ENCODE results near the gene CNKSR1. TPM values are rescaled to one million over a fixed set of nuclear protein-coding genes. Genes with fewer than 3 reads are reported as not detected.

The CNKSR1 gene
- polyA plus RNA-seq, 6 donors from 2014 or later = 0.44 to 0.57 (median 0.49) TPM; not detected in 3

GRCh38 chr1:26184086-26184485 lies 6.8 kb downstream of the CNKSR1 start:
- DNase-seq (no peak), ATAC-seq (ENCODE audit: low read depth in 2 of 2) (no peak)
- Mint-ChIP-seq H3K4me3 (no peak overlapping the region), H3K9me3 (no peaks in the 10 kb centered on the region), H3K27me3 (no peaks in the 10 kb centered on the region), H3K36me3 (no peaks in the 10 kb centered on the region), H3K4me1 (no peaks in the 10 kb centered on the region), H3K27ac (no peak overlapping the region)

DNA sequence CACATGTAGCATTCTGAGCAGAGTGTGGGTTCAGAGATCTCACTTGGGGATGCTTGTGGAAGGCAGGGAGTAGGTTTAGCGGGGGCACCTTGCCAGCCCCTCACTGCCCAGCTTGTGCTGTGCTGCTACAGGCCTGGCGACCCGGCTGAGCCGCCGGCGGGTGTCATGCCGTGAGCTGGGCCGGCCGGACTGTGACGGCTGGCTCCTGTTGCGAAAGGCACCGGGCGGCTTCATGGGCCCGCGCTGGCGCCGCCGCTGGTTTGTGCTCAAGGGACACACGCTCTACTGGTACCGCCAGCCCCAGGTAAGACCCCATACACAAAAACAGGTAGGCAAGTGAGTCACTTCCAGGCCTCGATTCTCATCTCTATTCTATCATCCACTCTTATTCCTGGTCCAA lies 7.6 kb downstream of the CNKSR1 start:
- H3K4me3 Mint-ChIP-seq = no peak overlapping the region
- H3K27ac Mint-ChIP-seq = no peak overlapping the region
- ATAC-seq (ENCODE audit: low read depth in 2 of 2) = no peak
- no peaks in the 10 kb centered on the region for H3K36me3 Mint-ChIP-seq
- no peaks in the 10 kb centered on the region for H3K9me3 Mint-ChIP-seq
- no peaks in the 10 kb centered on the region for H3K4me1 Mint-ChIP-seq
- no peak for DNase-seq
- H3K27me3 Mint-ChIP-seq = no peaks in the 10 kb centered on the region

- ATAC-seq (ENCODE audit: low read depth in 2 of 2) = no peak
- no peak for DNase-seq
- H3K27me3 Mint-ChIP-seq = no peaks in the 10 kb centered on the region
- no peaks in the 10 kb centered on the region for H3K36me3 Mint-ChIP-seq
- H3K4me3 Mint-ChIP-seq = no peak overlapping the region
- no peak overlapping the region for H3K27ac Mint-ChIP-seq
- no peaks in the 10 kb centered on the region for H3K9me3 Mint-ChIP-seq
- H3K4me1 Mint-ChIP-seq = no peaks in the 10 kb centered on the region
These were observed 10.6 kb downstream of the CNKSR1 start for GRCh38 chr1:26187882-26188281.

DNA sequence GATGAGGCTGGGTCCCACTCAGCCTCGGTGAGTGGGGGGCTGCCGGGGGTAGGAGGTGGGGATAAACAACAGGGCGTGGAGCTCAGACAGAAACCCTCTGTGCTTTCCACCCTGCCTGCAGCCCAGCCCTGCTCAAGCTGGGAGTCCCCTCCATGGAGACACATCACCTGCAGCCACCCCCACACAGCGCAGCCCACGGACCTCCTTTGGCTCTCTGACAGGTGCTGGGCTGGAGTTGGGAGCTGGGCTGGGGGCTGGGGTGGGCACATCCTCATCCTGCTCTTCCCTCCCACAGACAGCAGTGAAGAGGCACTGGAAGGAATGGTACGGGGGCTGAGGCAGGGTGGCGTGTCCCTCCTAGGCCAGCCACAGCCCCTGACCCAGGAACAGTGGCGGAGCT lies 11.2 kb downstream of the CNKSR1 start:
- DNase-seq = no peak
- H3K27ac Mint-ChIP-seq = no peak overlapping the region

DNA sequence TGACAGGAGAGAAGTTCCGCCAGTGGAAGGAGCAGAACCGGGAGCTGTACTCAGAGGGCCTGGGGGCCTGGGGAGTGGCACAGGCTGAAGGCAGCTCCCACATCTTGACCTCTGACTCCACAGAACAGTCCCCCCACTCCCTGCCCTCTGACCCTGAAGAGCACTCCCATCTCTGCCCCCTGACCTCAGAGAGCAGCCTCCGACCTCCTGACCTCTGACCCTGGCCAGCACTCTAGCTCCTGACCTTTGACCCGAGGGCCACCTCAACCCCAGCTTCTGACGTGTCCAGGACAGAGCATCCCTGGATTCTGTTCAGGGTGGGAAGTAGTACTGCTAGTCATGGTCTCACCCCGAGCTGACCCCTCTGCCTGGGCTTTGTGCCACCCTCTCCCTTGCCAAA lies 12.0 kb downstream of the CNKSR1 start:
- no peaks in the 10 kb centered on the region for H3K36me3 Mint-ChIP-seq
- H3K27me3 Mint-ChIP-seq = no peaks in the 10 kb centered on the region
- H3K4me3 Mint-ChIP-seq = peak overlapping the region in 1 of 8 donors; percentile 29
- H3K9me3 Mint-ChIP-seq = no peaks in the 10 kb centered on the region
- no peak for DNase-seq
- no peak for ATAC-seq (ENCODE audit: low read depth in 2 of 2)
- H3K4me1 Mint-ChIP-seq = no peaks in the 10 kb centered on the region
- H3K27ac Mint-ChIP-seq = peak overlapping the region in 2 of 6 donors; percentile 34 to 67

More for the DNA sequence above, 11.2 kb downstream of the CNKSR1 start:
- H3K4me3 Mint-ChIP-seq = no peak overlapping the region
- no peaks in the 10 kb centered on the region for H3K36me3 Mint-ChIP-seq
- no peak for ATAC-seq (ENCODE audit: low read depth in 2 of 2)
- no peaks in the 10 kb centered on the region for H3K9me3 Mint-ChIP-seq
- no peaks in the 10 kb centered on the region for H3K27me3 Mint-ChIP-seq
- H3K4me1 Mint-ChIP-seq = no peaks in the 10 kb centered on the region

DNA sequence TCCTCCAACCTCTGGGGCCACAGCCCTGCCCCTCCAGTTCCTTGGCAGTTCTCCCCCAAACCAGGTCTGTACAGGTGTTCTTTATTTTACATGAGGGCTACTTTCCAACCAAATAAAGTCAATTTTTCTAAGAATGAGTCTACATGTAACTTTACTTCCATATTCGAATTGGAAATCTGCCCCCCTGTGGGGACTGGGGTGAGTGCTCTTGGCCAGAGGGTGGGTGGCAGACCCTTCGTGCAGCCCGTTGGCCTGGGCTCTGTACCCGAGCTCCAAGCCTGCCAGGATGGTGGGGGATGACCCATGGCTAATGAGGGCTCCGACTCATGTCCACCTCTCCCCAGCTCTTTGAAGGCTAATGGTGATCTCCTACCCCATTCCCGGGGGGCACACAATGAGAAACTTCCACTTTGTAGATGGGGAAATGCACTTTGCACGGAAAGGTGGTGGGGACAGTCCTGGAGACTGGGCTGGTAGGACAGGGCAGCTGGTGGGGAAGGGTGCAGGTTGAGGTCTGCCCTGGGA lies 12.5 kb downstream of the CNKSR1 start:
- no peaks in the 10 kb centered on the region for H3K36me3 Mint-ChIP-seq
- no peaks in the 10 kb centered on the region for H3K9me3 Mint-ChIP-seq
- no peak for DNase-seq
- H3K27me3 Mint-ChIP-seq = no peaks in the 10 kb centered on the region
- peak overlapping the region in 1 of 6 donors; percentile 34 for H3K27ac Mint-ChIP-seq
- no peak for ATAC-seq (ENCODE audit: low read depth in 2 of 2)
- H3K4me3 Mint-ChIP-seq = no peak overlapping the region
- H3K4me1 Mint-ChIP-seq = no peaks in the 10 kb centered on the region

- Mint-ChIP-seq H3K4me3 (peak within 1 kb of the TSS in 1 of 8 donors; percentile 29), H3K27ac (peak within 1 kb of the TSS in 2 of 6 donors; percentile 34 to 67), H3K27me3 (no peaks in the 10 kb centered on the region), H3K4me1 (no peaks in the 10 kb centered on the region), H3K9me3 (no peaks in the 10 kb centered on the region), H3K36me3 (no peaks in the 10 kb centered on the region)
- ATAC-seq (ENCODE audit: low read depth in 2 of 2) = no peak
- no peak for DNase-seq
These were observed 13.2 kb downstream of the CNKSR1 start, which contains the start of gene CATSPER4 for GRCh38 chr1:26190373-26190987. CATSPER4 (plus strand) TSS chr1:26190602; CDS start chr1:26190628, 26 bp downstream.

DNA sequence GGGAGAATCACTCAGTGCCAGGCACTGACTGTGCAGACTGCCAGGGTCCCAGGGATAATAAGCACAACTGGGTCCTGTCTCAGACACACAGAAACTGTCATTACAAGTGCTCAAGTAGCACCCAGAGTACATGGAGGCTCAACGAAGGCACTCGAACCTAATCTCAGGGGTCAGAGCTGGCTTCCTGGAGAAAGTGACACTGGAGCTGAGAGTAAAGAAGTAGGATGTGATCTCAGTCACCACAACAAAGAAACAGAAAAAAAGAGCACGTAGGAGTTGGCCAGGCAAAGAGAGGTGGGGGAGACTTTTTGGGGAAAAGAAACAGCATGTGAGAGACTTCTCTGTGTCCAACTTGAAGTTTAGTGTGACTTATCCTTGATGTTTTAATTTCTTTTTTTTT lies 14.4 kb downstream of the CNKSR1 start:
- H3K4me3 Mint-ChIP-seq = peak overlapping the region in 1 of 8 donors; percentile 22
- H3K9me3 Mint-ChIP-seq = no peaks in the 10 kb centered on the region
- no peaks in the 10 kb centered on the region for H3K36me3 Mint-ChIP-seq
- H3K4me1 Mint-ChIP-seq = no peaks in the 10 kb centered on the region
- H3K27ac Mint-ChIP-seq = no peak overlapping the region
- no peaks in the 10 kb centered on the region for H3K27me3 Mint-ChIP-seq
- DNase-seq (no peak), ATAC-seq (ENCODE audit: low read depth in 2 of 2) (no peak)

DNA sequence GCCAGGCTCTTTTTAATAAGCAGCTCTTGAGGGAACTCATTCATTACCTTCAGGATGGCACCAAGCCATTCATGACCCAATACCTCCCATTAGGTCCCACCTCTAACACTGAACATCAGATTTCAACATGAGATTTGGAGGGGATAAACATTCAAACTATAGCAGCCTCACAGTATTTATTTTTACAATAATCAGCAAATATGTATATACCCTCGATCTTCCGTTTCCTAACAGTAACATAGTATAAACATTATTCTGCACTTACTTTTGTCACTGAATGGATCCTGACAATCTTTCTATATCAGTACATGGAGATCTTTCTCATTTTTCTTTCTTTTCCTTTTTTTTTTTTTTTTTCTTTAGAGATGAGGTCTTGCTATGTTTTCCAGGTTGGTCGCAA lies 18.5 kb downstream of the CNKSR1 start:
- H3K4me1 Mint-ChIP-seq = peaks cover 0 to 2% (median 0%) of the 10 kb centered on the region in 3 donors
- H3K36me3 Mint-ChIP-seq = no peaks in the 10 kb centered on the region
- peaks cover 0 to 11% (median 6%) of the 10 kb centered on the region in 3 donors for H3K27me3 Mint-ChIP-seq
- DNase-seq (no peak), ATAC-seq (ENCODE audit: low read depth in 2 of 2) (no peak)
- H3K27ac Mint-ChIP-seq = no peak overlapping the region
- H3K9me3 Mint-ChIP-seq = no peaks in the 10 kb centered on the region
- no peak overlapping the region for H3K4me3 Mint-ChIP-seq

GRCh38 chr1:26197301-26197700 lies 20.0 kb downstream of the CNKSR1 start:
- Mint-ChIP-seq H3K4me3 (no peak overlapping the region), H3K27ac (no peak overlapping the region), H3K27me3 (peaks cover 0 to 19% (median 14%) of the 10 kb centered on the region in 3 donors), H3K36me3 (no peaks in the 10 kb centered on the region), H3K4me1 (peaks cover 0 to 4% (median 4%) of the 10 kb centered on the region in 3 donors), H3K9me3 (no peaks in the 10 kb centered on the region)
- DNase-seq = no peak
- ATAC-seq (ENCODE audit: low read depth in 2 of 2) = no peak

GRCh38 chr1:26197813-26198212 lies 20.5 kb downstream of the CNKSR1 start:
- H3K4me1 Mint-ChIP-seq = peaks cover 0 to 4% (median 4%) of the 10 kb centered on the region in 3 donors
- no peaks in the 10 kb centered on the region for H3K36me3 Mint-ChIP-seq
- ATAC-seq (ENCODE audit: low read depth in 2 of 2) (no peak), DNase-seq (no peak)
- peaks cover 0 to 19% (median 17%) of the 10 kb centered on the region in 3 donors for H3K27me3 Mint-ChIP-seq
- no peaks in the 10 kb centered on the region for H3K9me3 Mint-ChIP-seq
- H3K4me3 Mint-ChIP-seq = no peak overlapping the region
- H3K27ac Mint-ChIP-seq = no peak overlapping the region

DNA sequence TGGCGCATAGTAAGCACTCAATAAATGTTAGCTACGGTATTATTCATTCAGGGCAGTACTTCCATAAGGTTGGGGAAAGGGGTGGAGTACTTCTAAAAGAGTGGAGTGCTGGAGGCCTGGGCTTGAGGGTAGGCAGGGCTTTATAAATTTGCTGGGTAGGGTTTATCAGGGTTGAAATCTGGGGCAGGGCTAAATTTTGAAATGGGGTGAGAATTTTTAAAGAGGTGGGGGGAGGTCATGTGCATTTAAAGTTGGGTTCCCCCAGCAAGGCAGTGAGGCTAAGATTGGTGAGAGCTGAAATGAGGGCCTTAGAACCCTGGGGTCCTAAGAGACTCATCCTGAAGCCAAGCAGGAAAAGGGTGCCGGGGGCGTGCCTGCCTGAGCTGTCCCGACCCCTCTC lies 23.1 kb downstream of the CNKSR1 start:
- H3K4me1 Mint-ChIP-seq = peaks cover 0 to 4% (median 4%) of the 10 kb centered on the region in 3 donors
- no peaks in the 10 kb centered on the region for H3K9me3 Mint-ChIP-seq
- DNase-seq (no peak), ATAC-seq (ENCODE audit: low read depth in 2 of 2) (no peak)
- H3K36me3 Mint-ChIP-seq = no peaks in the 10 kb centered on the region
- peaks cover 4 to 30% (median 19%) of the 10 kb centered on the region in 3 donors for H3K27me3 Mint-ChIP-seq
- H3K27ac Mint-ChIP-seq = peak overlapping the region in 1 of 6 donors; percentile 40
- peak overlapping the region in 1 of 8 donors; percentile 44 for H3K4me3 Mint-ChIP-seq

DNA sequence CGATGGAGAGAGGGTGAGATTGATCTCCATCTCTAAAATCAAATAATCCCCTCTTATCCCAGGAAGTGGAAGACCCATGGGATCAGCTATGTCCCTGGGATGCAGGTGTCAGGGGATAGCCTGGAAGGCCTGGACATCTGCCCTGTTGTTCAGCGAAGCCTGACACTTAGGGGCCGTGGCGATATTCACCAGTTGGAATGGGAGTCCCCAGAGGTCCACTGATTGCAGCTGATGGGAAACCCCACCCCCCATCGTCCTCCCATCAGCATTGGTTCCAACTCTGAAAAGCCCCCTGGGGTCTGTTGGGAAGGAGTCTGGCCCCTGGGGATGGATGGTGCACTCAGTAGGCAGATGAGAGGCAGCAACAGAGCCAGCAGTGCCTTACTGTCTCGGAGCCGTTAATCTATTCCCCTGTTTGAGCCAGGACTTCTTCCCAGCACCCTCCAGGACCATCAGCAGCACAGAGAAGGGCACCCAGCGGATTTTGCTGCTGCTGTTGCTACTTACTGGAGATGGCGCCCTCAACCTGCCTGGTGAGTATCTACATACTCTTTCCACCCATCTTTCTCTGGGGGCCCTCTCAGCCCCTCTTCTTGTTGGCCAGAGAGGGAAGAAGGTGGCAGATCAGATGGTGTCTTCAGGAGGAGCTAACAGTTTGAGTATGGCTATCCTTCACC lies 26.5 kb downstream of the CNKSR1 start:
- H3K9me3 Mint-ChIP-seq = no peaks in the 10 kb centered on the region
- DNase-seq = no peak
- H3K27ac Mint-ChIP-seq = no peak overlapping the region
- H3K36me3 Mint-ChIP-seq = no peaks in the 10 kb centered on the region
- H3K27me3 Mint-ChIP-seq = peaks cover 4 to 30% (median 9%) of the 10 kb centered on the region in 3 donors
- no peak overlapping the region for H3K4me3 Mint-ChIP-seq
- no peak for ATAC-seq (ENCODE audit: low read depth in 2 of 2)
- H3K4me1 Mint-ChIP-seq = peaks cover 0 to 4% (median 4%) of the 10 kb centered on the region in 3 donors

All from naive B cell (primary cell).